ENCODE data around the gene PTPRM.

Gene PTPRM

DNA sequence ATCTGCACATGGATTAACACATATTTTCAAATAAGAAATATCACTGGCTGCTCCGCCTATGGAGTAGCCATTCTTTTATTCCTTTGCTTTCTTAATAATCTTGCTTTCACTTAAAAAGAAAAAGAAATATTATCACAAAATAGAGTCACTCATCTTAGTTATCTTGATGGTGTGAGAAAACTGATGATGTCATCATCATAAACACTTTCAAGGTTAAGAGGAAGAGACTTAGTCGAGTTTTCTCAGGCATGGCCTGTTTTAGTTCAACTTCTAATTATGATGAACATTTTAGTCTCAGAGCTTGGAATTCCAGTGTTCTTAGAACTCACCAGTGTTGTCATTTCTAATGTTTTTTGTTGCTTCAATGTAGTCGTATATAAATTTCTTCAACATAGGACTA is 506.1 kb downstream of the PTPRM start:
- no peak for DNase-seq

DNA sequence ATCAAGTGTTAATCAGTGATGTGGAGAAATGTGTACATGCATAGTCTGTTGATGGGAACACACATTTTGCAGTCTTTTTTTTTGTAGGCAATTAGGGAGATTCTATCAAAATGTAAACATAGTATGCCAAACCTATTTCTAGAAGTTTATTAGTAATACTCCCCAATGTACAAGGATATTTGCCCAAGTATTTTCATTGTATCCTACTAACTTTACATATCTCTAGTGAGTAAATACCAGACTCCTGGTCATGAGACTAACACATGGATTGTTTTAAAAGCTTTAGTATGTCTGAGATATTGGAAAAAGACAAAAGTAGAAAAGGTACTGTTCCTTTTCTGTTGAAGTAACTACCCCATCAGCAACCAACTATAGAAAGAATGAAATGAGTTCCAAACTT is 513.0 kb downstream of the PTPRM start:
- no peak for DNase-seq

DNA sequence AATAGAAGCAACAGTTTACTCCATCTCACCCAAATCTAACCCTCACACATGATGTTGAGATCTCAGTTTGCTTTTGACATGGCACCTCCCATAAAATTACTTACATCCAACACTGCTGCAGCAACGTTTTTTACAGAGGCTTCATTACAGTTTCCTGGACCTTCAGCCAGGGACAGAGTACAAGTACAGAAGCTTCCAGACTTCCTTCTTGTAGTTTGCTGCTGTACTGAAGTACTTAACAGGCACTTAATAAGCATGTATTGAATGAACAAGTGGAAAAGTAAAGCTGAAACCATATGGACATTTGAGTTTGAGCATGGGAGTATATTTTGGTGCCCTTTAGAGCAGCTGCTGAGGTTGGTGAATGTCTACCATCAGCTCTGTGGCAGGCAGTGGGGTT is 514.2 kb downstream of the PTPRM start:
- no peak for DNase-seq

DNA sequence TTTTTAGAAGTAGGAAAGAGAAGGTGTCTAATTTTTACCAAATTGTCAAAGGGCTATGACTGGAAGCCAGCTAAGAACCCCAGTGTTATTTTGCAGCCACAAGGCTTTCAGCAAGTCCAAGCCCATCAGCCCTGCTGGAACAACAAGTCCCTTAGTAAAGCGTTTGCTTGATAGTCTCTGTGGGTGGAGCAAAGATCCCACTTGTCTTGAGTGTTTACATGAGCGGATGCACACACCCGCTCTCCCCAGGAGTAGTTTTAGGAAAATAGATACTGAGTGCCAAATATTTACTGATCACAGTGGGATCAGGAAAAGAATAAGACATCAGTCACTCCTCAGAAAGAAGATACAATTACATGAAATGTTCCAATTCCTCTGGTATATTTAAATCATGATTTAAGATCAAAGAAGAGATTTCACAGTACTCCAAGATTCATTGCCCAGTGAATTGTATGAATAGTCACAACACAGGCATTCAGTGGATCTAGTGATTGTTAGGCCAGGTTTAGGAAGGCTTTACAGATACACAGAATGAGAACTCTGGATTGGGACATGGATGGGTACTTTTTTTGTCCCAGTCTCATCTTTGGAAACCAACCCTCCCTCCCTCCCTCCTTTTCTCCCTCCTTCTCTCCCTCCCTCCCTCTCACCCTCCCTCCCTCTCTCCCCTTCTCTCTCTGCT is 514.9 kb downstream of the PTPRM start:
- no peak for DNase-seq

DNA sequence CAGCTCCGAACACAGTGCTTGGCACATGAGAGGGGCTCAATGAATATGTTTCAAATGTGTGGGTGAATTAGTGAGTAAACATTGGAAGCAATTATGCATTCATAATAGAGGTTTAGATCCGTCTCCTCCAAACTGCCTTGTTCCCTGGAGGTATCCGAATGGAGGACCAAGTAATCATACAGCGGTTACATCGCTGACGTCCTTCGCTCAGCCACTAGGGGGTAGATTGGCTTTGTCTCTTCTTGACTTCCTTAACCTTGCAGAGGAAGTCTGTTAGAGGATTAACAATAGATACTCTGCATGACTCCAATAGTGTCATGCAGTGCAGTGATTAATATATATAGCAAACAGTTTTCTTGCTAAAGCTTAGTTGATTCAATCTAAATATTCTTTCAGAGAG is 517.0 kb downstream of the PTPRM start:
- no peak for DNase-seq

DNA sequence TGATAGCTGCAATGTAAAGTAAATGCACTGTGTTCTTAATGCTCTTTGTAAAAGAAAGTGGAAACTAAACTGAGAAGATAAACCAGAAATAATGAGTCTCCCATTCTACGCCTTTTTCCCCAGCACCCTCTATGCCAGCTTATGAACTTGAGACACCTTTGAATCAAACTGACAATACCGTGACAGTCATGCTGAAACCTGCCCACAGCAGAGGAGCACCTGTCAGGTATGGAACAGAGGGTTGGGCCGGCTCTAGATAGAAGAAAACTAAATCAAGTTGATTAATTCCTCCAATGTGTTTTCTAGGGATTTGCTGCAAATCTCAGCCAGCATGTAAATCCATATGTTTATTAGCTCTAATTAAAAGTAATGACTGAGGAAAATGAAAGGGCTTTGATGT is 521.5 kb downstream of the PTPRM start:
- DNase-seq = no peak

DNA sequence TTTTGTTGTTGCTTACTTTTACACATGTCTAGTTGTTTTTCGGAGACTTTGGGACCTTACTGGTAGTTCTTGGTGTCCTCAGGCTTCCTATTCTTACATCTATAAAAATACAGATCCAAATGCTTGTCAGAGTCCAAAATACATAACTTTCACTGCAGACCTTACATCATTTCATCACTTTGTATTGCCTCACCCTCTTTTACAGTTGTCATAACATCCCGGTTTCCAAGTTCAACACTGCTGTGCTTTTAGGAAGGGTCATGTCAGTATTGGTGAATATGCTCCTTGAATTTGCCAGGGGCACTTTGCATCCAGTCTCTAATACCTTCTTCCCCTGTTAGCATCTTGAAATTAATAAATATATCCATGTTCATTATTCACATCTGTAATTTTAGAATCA is 523.9 kb downstream of the PTPRM start:
- no peak for DNase-seq

DNA sequence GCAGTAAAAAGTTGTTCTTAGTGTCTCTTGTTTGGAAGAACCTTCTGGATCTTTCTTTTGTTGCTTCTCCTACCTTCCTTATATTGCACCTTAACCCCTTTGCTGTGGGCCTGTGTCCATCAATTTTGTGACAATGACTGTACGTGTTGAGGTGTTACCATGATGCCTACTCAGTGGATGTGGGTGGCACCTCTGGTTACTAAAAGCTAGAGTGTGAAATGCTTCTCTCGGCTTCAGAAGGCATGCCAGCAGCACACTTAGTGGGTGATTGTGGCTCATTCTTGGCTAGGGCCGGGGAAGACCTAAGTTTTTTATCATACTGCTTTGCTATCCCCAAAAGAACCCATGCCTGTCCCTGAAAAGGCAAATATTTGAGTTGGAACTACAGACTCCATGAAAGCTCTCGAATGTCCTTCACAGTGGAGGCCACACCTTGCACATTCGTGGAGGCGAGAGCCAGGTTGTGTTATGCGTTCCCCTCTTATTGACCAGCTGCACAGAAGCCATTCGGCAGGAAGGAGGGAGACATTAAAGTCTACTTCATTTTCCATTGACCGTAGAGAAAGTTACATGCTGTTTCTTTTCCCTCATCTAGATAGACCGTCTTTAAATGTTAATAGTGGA is 528.9 kb downstream of the PTPRM start:
- DNase-seq = no peak

DNA sequence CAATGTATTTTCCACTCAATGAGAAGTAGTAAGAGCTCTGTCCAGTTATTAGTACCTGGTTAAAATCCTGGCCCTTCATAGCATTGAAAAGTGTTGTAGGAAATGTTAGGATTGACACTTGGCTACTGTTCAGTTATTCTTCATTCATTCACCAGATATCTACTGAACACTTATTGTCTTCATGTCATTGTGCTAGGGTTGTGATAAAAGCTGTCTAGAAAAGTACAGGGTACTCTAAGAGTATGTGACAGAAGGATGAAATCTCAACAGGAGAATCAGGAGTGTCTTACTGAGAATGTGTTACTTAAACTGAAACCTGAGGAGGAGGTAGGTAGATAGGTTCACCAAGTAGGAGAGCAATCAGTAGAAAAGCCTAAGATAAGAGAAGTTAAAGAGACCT is 530.3 kb downstream of the PTPRM start:
- no peak for DNase-seq

DNA sequence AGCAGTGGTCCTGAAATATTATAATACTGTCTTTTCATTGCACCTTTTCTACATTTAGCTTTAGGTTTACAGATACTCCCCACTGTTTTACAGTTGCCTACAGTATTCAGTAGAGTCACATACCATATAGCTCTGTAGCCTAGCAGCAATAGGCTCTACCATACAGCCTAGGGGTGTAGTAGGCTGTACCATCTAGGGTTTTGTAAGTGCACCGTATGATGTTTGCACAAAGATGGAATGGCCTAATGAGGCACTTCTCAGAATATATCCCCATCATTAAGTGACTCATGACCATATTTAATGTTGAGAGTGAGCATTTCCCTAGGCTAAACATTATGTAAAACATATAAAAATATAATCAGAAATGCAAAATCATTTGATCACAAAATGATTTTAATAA is 530.8 kb downstream of the PTPRM start:
- DNase-seq = no peak

DNA sequence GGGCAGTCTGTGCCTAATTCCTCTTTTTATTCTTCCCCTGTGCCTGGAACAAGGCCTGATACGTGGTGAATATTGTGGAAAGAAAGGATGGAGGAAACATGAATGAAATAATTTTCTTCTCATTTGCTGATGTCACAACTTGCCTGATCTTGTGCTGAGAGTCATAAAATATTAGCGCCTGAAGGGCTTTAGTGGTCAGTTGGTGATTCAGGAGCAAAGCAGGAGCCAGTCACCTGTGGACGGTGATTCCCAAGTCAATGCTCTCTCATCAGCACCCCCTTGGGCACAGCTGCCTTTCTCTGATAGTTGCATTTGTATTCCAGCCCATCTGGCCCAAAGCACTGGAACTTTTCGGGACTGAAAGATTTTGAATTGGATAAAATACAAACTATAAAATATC is 539.5 kb downstream of the PTPRM start:
- DNase-seq = no peak

DNA sequence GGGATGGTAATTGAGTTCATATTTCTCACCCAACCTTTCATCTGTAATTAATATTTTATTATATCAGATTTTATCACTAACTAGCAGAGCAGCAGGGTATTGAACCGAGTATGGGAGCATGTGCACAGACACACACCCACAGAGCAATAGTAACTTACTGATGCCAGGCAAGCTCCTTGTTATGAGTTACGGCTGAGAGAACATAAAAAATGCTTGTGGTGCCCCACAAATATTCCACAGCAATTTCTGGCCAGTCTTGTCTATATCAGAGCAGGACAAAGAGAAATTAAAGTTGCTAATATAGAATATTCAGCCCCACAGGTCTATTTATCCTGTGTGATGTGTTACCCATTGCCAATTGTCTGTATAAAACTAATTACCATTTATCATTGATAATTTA is 540.3 kb downstream of the PTPRM start:
- no peak for DNase-seq

DNA sequence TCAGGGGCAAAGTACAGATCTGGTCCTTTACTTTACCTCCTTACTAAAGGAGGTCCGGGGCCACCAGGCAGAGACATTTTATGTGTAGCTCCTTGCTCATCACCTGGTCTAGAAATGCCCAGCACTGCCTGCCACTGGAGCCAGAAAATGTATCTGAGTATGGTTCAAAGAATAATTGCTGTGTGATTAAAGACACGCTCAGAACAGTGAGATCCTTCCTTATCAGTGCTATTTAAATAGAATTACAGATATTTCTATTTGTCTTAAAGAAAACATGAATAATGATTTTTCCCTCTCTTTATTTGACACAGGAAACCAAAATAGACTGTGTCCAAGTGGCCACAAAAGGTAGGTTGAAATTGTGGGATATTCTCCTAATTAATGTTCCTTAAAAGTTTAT is 547.4 kb downstream of the PTPRM start:
- no peak for DNase-seq

DNA sequence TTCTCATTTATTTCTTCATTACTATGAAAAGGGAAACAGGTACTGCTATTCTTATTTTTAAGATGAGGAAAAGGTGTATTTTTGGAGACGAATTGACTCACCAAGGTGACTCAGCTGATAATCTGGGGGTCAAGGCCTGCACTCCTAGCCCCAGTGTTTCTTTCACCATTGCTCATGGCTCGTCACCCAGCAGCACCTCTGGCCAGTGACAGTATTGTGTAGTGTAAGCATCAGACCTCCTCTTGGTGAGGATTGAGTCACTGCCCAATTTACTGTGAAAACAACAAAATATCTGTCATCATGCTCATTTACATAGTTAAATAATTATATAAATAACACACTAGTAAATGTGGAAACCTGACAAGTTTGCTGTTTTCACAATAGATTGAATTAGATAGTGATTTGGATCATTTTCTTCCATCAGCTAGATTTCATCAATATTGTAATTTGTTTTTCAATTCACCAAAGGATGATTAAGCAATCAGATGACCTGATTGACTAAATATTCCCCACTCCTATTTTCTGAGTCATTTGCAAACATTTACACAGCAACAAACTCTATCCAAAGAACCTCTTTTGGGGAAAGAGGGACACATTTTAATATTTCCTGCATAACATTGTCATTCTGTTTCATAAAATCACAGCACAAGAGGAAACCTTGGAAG is 549.4 kb downstream of the PTPRM start:
- no peak for DNase-seq

DNA sequence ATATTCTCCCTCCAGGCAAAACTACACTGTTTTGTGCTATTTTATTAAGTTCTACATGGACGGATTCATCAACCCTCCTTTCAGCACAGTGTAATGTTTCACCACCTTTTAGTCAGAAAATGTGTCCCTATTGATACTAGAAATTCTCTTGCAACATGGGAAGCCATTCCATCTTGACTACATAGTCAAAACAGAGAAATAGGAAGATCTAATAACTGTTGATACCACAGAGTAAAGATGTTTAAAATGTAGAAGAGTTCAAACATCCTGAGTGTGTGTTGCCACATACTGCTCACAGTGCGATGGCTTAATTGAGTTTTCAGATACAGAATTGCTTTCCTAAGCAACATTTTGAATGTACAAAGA is 549.9 kb downstream of the PTPRM start:
- no peak for DNase-seq

DNA sequence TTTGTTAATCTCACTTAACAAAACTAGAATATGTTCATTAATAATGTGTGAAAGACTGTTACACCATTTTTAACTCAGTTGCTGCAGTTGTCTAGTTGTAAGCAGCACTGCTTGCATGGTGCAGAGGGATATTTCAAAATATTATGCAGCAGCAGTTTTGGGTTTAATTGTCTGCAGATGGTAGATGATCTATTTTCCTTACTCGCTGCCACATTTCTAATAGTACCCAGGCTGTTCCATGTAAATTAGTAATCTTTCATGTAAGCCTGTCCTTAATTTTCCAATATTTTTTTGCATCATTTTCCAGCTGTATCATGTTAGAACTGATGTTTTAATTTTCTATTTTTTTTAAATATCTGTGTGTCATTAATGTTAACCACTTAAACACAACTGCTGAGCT is 554.0 kb downstream of the PTPRM start:
- DNase-seq = no peak

DNA sequence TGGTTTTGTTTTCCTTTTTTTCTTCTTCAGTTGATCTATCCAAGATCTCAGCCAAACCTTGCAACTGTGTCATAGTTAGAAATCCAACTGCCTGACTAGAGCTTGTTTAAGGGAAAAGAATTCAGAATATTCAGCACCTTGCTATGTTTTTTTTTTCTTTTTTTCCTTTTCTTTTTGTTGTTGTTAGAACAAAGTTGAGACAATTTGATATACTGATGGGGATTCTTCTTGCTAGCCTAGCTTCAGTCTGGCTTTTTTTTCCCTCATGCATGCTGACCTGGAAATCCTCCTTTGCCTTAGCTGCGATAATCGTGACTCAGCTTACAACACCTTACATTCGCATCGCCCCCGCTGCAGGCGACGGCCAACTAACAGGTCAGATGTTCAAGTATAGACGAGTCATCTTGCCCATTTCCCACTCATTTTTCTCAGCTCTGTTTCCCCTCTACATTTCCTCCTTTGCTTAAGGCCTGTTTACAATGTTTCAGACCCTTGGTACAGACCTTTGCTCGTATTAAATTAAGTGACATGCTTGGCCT is 554.9 kb downstream of the PTPRM start:
- DNase-seq = no peak

DNA sequence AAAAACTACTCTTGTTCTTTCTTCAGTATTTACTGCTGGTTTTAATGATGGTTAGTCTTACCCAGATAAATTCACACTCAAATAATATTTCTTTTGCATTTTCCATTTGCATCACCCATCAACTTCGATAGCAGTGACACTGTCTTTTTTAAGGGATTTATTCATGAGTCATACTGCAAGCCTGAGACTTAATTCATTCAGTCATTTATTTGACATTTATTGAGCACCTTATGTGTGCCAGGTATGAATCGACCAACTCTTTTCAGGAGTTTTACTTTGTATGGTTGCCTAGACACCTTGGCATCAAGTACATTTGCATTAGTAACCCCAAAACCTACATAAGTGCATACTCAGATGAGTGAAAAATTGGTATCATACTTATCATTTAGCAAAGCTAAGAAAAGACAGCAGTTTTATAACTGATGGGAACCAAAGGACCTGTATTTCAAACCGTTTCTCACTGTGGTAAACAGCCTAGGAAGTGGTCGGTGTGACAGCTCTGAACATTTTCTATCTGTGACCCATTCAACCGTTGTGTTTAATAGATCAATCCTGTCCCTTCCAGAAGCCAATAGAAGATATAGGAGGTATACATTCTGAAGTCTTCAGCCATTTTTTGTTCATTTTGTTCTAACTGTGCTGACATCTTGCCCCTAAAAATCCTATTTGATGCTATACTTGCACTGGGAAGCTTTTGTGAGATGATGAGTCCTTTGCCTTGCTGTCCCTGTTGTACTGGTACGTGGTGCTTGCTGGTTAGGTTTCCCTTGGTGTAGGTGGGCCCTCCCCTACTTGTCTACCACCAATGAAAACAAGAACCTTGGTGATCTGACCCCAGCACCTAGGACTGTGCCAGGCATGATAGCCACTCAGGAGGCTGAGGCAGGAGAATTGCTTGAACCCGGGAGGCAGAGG is 557.4 kb downstream of the PTPRM start:
- DNase-seq = no peak

DNA sequence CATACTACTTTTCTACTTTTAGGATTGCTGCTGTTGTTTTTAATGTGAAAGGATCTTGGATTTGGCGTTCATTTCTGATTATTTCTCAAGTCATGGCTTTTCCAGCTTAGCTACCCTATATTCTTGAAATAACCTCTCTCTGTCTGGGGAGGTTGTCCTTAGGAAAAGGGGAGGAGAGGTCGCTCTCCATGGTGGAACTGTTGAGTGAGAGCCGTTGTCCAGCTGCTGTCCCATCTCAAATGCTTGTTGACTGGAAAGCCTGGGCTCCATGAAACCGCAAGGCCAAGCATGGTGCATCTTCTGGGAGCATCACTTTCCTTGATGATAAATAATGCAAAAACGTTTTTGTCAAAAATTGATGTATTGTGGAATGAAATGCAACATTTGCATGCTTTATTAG is 563.0 kb downstream of the PTPRM start:
- no peak for DNase-seq

DNA sequence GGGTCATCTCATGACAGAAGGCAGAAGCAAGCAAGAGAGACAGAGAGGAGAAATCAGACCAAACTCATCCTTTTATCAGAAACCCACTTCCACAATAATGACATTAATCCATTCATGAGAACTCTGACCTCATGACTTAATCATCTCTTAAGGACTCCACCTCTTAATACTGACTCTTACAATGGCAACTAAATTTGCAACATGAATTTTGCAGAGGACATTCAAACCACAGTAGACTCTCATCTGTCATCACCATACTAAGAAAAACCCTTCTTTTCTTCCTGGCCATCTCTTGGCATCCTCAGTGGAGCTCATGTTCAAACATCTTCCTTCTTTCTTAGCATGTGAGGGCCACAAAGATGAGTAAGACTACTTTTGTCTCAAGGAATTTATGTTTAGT is 565.9 kb downstream of the PTPRM start:
- no peak for DNase-seq

DNA sequence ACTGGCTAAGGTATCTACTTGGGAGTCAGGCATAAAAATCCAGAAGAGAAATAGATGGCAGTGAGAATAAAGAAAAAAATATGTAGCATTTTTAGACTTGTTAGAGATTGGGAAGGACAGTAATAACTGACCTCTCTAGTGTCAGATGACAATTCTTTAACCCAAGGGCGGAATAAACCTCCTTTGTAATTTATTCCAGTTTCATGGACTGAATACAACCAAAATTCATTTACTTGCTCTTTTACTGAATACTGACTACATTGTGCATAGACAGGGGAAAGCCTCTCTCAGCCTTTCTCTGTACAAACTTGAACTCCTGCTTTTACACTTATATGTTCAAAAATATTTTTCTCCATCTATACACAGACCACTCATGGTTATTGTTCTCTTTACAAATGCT is 566.8 kb downstream of the PTPRM start:
- no peak for DNase-seq

DNA sequence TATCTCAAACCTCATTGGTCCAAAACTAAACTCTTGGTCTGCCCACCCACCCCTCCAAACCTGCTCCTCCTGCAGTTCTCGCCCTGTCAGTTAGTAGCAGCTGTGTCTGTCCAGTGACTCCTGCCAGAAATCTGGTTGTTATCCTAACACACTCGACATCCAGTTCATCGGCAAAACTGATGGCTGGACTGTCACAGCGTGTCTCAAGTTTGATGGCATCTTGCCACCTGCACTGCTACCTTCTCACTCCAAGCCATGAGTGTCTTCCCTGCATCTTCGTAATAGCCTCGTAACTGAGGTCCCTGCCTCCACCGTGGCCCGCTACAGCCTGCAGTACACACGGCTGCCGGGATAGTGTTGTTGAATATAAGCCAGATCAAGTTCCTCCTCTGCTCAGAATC is 572.0 kb downstream of the PTPRM start:
- DNase-seq = no peak

DNA sequence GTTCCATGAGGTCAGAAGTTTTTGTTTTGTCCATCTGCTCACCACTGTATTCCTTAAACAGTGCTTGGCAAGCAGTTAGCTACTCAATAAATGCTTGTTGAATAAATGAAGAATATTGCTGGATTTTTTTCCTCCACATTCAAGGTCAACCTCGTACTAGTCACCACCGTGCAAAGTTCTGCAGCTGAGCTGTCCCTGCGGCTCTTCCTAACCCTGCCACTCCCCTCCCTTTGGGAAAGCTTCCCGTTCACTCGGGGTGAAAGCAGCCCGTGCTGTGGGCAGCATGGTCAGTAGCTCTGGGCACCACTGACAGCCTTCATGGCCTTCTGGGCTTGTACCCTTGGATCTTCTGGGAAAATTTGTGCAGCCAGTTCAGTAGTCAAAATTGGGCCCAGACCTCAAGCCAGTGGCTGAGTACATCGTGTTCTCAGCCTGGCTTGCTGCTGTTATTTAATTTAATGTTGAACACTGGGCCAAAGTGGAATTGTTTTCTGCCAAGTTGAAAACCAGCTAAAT is 572.8 kb downstream of the PTPRM start:
- no peak for DNase-seq

Data from activated effector memory CD4-positive, alpha-beta T cell treated with Interleukin-2 at 50 U/mL for 16 hours (primary cell).